Left lung (tissue), 10 donors: ENCODE results near the gene XKR7. TPM values are rescaled to one million over a fixed set of nuclear protein-coding genes. Genes with fewer than 3 reads are reported as not detected.

Experiments
- ATAC-seq: fragments of 200-7000 bp; cut with Tn5 transposase; one replicate; pipeline ENCODE4 v1.9.1; 2020; ENCODE audit warnings: moderate library complexity
- DNase-seq, 4 donors: peaks; one replicate each; pipeline ENCODE4 v3.0.0-alpha.2; 2013 to 2020
- H3K27ac ChIP-seq, 2 donors: fragments of 200-600 bp; sonication (generic) in 1 of 2; one replicate each; pipeline versions ENCODE4 v1.5.0 to v1.8.0; 2020 to 2021
- H3K27me3 ChIP-seq, 2 donors: fragments of 200-600 bp; sonication (generic) in 1 of 2; one replicate each; pipeline versions ENCODE4 v1.5.0 to v1.8.0; 2020 to 2021
- H3K36me3 ChIP-seq, 2 donors: fragments of 200-600 bp; sonication (generic) in 1 of 2; one replicate each; pipeline versions ENCODE4 v1.5.0 to v1.8.0; 2020 to 2021
- H3K4me1 ChIP-seq, 2 donors: fragments of 200-600 bp; one replicate each; pipeline ENCODE4 v1.8.0; 2021
- H3K4me3 ChIP-seq, 2 donors: fragments of 200-600 bp; sonication (generic) in 1 of 2; one replicate each; pipeline versions ENCODE4 v1.5.0 to v1.8.0; 2020 to 2021; ENCODE audit warnings: mild to moderate bottlenecking in 1 of 2
- H3K9me3 ChIP-seq, 2 donors: fragments of 200-600 bp; sonication (generic) in 1 of 2; one replicate each; pipeline versions ENCODE4 v1.5.0 to v1.8.0; 2020 to 2021
- CTCF ChIP-seq, 2 donors: fragments of 200-600 bp; sonication (generic) in 1 of 2; IDR thresholded peaks; one replicate each; pipeline versions ENCODE4 v1.5.0 to v1.8.0; 2021; ENCODE audit warnings: antibody characterized with exemption in 2 of 2
- intact Hi-C, 2 donors: fragments of 100-400 bp; cut with DNase I; formaldehyde crosslinking; loops; one replicate each; pipeline versions ENCODE4 v1.11.2 to v1.14.2; 2022
- polyA plus RNA-seq, 6 donors: library from polyadenylated mRNA; unstranded; fragments of 120-200 nt; gene quantifications; one replicate each; pipeline ENCODE4 v1.2.1, GENCODE V29; 2013; ENCODE audit not compliant: insufficient read length in 6 of 6
- total RNA-seq, 2 donors: library from RNA; stranded (reverse); fragmentation: NEBNext Ultra II Directional; extraction: Animal tissue kit (Norgen Biotek cat#: 25700); gene quantifications; one replicate each; pipeline ENCODE4 v1.2.1, GENCODE V29; 2021
- donor health status: DM: no; HTN: yes; CAD: no.
- donor health status: DM: no; HTN: no; CAD: no.

The XKR7 gene
- total and polyA plus RNA-seq, 8 donors: 0.05 to 0.19 (median 0.07) TPM; not detected in 1

GRCh38 chr20:32019563-32020463 lies 51.9 kb downstream of the XKR7 start:
- Histone ChIP-seq H3K27me3 (peaks cover 30 to 99% of the 10 kb centered on the region in 2 donors), H3K9me3 (no peaks in the 10 kb centered on the region), H3K36me3 (no peaks in the 10 kb centered on the region), H3K4me1 (peaks cover 4 to 28% of the 10 kb centered on the region in 2 donors), H3K4me3 (peak overlapping the region in 1 of 2 donors; percentile 75), H3K27ac (no peak overlapping the region)
- TF ChIP-seq CTCF (IDR thresholded peaks at IDR 0.05): no peak
- DNase-seq (no peak), ATAC-seq (no peak)
- intact Hi-C loops: no loop called here

GRCh38 chr20:32021091-32021490 lies 53.1 kb downstream of the XKR7 start:
- intact Hi-C loops: no loop called here
- TF ChIP-seq CTCF (IDR thresholded peaks at IDR 0.05): no peak
- no peak for ATAC-seq

GRCh38 chr20:32024683-32025295 lies 56.8 kb downstream of the XKR7 start:
- Histone ChIP-seq H3K4me1 (peaks cover 0 to 11% of the 10 kb centered on the region in 2 donors), H3K27me3 (peaks cover 8 to 55% of the 10 kb centered on the region in 2 donors), H3K36me3 (no peaks in the 10 kb centered on the region), H3K27ac (no peak overlapping the region), H3K4me3 (no peak overlapping the region), H3K9me3 (no peaks in the 10 kb centered on the region)
- TF ChIP-seq CTCF (IDR thresholded peaks at IDR 0.05): no peak
- ATAC-seq (no peak), DNase-seq (no peak)
- intact Hi-C loops: loop anchor here in 1 of 2 donors (5.0 kb wide), 1 partner anchor 172 kb away; no protein-coding TSS in a partner anchor

More at GRCh38 chr20:32021091-32021490, 53.1 kb downstream of the XKR7 start:
- Histone ChIP-seq H3K4me1 (peaks cover 4 to 28% of the 10 kb centered on the region in 2 donors), H3K27ac (no peak overlapping the region), H3K27me3 (peaks cover 30 to 91% of the 10 kb centered on the region in 2 donors), H3K36me3 (no peaks in the 10 kb centered on the region), H3K9me3 (no peaks in the 10 kb centered on the region), H3K4me3 (no peak overlapping the region)
- DNase-seq: no peak

GRCh38 chr20:32027643-32028042 lies 59.7 kb downstream of the XKR7 start:
- H3K36me3 ChIP-seq: no peaks in the 10 kb centered on the region
- no peak for TF ChIP-seq CTCF (IDR thresholded peaks at IDR 0.05)
- H3K9me3 ChIP-seq: no peaks in the 10 kb centered on the region
- H3K4me1 ChIP-seq: peaks cover 5 to 21% of the 10 kb centered on the region in 2 donors
- H3K27ac ChIP-seq: no peak overlapping the region
- no peak for ATAC-seq
- DNase-seq: no peak
- no peak overlapping the region for H3K4me3 ChIP-seq
- H3K27me3 ChIP-seq: peaks cover 4 to 33% of the 10 kb centered on the region in 2 donors
- intact Hi-C loops: loop anchor here in 1 of 2 donors (5.0 kb wide), 1 partner anchor 175 kb away; no protein-coding TSS in a partner anchor
